Astrocyte (in vitro differentiated cells and primary cell): Measurements from ENCODE around the gene LIPH. TPM values are rescaled to one million over a fixed set of nuclear protein-coding genes. Genes with fewer than 3 reads are reported as not detected.

Source experiments
- DNase-seq: peaks from one replicate; pipeline ENCODE4 v3.0.0-alpha.2; 2010; ENCODE audit warnings: low read depth
- FAIRE-seq: peaks from 2 replicates; lab custom pipeline; 2011; peaks lifted over from hg19 to GRCh38; lab: Jason Lieb, UNC
- H2AFZ ChIP-seq: 2 replicates; pipeline ENCODE4 v1.6.0; 2012; ENCODE audit warnings: low read depth, low read length, inconsistent platforms
- H3K27ac ChIP-seq: 2 replicates; pipeline ENCODE4 v1.5.1; 2011; ENCODE audit warnings: low read depth, low read length, inconsistent platforms
- H3K27me3 ChIP-seq: 2 replicates; pipeline ENCODE4 v1.6.0; 2011; ENCODE audit warnings: low read length, inconsistent platforms; ENCODE audit not compliant: insufficient read depth
- H3K36me3 ChIP-seq: 2 replicates; pipeline ENCODE4 v1.5.1; 2011; ENCODE audit warnings: low read length, inconsistent platforms; ENCODE audit not compliant: insufficient read depth
- H3K4me1 ChIP-seq: 2 replicates; pipeline ENCODE4 v1.5.1; 2011; ENCODE audit warnings: low read length, inconsistent platforms; ENCODE audit not compliant: insufficient read depth
- H3K4me2 ChIP-seq: 2 replicates; pipeline ENCODE4 v1.6.0; 2012; ENCODE audit warnings: low read length, inconsistent platforms
- H3K4me3 ChIP-seq: 2 replicates; pipeline ENCODE4 v1.5.1; 2011; ENCODE audit warnings: low read depth, mild to moderate bottlenecking, low read length, inconsistent platforms; ENCODE audit not compliant: insufficient read depth
- H3K79me2 ChIP-seq: 2 replicates; pipeline ENCODE4 v1.6.0; 2012; ENCODE audit warnings: mild to moderate bottlenecking, low read length, inconsistent platforms; ENCODE audit not compliant: insufficient read depth
- H3K9ac ChIP-seq: 2 replicates; pipeline ENCODE4 v1.6.0; 2012; ENCODE audit warnings: mild to moderate bottlenecking, low read length, inconsistent platforms
- H3K9me3 ChIP-seq: 2 replicates; pipeline ENCODE4 v1.5.1; 2012; ENCODE audit warnings: low read depth, mild to moderate bottlenecking, low read length, inconsistent platforms; ENCODE audit not compliant: insufficient read depth
- H4K20me1 ChIP-seq: 2 replicates; pipeline ENCODE4 v1.6.0; 2012; ENCODE audit warnings: low read length, inconsistent platforms; ENCODE audit not compliant: insufficient read depth
- H3K27ac Mint-ChIP-seq: one replicate; pipeline ENCODE4 v1.8.0; 2021; ENCODE audit warnings: mild to moderate bottlenecking, mixed read lengths; ENCODE audit not compliant: unreplicated experiment
- H3K27me3 Mint-ChIP-seq: one replicate; pipeline ENCODE4 v1.8.0; 2021; ENCODE audit warnings: low read depth, mixed read lengths; ENCODE audit not compliant: unreplicated experiment
- H3K36me3 Mint-ChIP-seq: one replicate; pipeline ENCODE4 v1.8.0; 2021; ENCODE audit warnings: low read depth, mixed read lengths; ENCODE audit not compliant: unreplicated experiment
- H3K4me1 Mint-ChIP-seq: one replicate; pipeline ENCODE4 v1.8.0; 2021; ENCODE audit warnings: low read depth, mixed read lengths; ENCODE audit not compliant: unreplicated experiment
- H3K4me3 Mint-ChIP-seq: one replicate; pipeline ENCODE4 v1.8.0; 2021; ENCODE audit warnings: mild to moderate bottlenecking, moderate library complexity, mixed read lengths; ENCODE audit not compliant: unreplicated experiment
- H3K9me3 Mint-ChIP-seq: one replicate; pipeline ENCODE4 v1.8.0; 2021; ENCODE audit warnings: mild to moderate bottlenecking, mixed read lengths; ENCODE audit not compliant: unreplicated experiment
- CTCF ChIP-seq: IDR thresholded peaks from 2 replicates; pipeline ENCODE4 v1.5.1; 2011; ENCODE audit warnings: low read depth, mild to moderate bottlenecking, inconsistent platforms, low read length, moderate library complexity; ENCODE audit not compliant: insufficient read depth
- EZH2 ChIP-seq: IDR thresholded peaks from 2 replicates; pipeline ENCODE4 v1.6.1; 2012; ENCODE audit warnings: mild to moderate bottlenecking, low read length, inconsistent platforms; ENCODE audit not compliant: insufficient read depth
- total RNA-seq: library from RNA; stranded (reverse); gene quantifications from 2 replicates; pipeline ENCODE4 v1.2.1, GENCODE V29; 2021

LIPH gene
- total RNA-seq, 1 donor from 2014 or later: 6.4 TPM

- no peaks in the 10 kb centered on the region for H3K9me3 Mint-ChIP-seq
- no peak overlapping the region for H3K9ac ChIP-seq
- no peaks in the 10 kb centered on the region for H3K36me3 ChIP-seq
- no peaks in the 10 kb centered on the region for H4K20me1 ChIP-seq
- no peak overlapping the region for H3K4me2 ChIP-seq
- DNase-seq: no peak
- H3K27ac ChIP-seq: no peak overlapping the region
- H3K4me1 Mint-ChIP-seq: no peaks in the 10 kb centered on the region
- no peak overlapping the region for H3K27ac Mint-ChIP-seq
- H3K9me3 ChIP-seq: no peaks in the 10 kb centered on the region
- no peak overlapping the region for H2AFZ ChIP-seq
- no peaks in the 10 kb centered on the region for H3K27me3 ChIP-seq
- H3K36me3 Mint-ChIP-seq: peaks cover under 1% of the 10 kb centered on the region
- H3K27me3 Mint-ChIP-seq: peaks cover 3% of the 10 kb centered on the region
- TF ChIP-seq EZH2 (no peak), CTCF (no peak)
- no peaks in the 10 kb centered on the region for H3K79me2 ChIP-seq
- H3K4me1 ChIP-seq: no peaks in the 10 kb centered on the region
- H3K4me3 Mint-ChIP-seq: no peak overlapping the region
- no peak for FAIRE-seq
- no peak overlapping the region for H3K4me3 ChIP-seq
These were observed 21.5 kb downstream of the LIPH start for GRCh38 chr3:185530856-185531255.

GRCh38 chr3:185528532-185528931 is 23.9 kb downstream of the LIPH start:
- Histone ChIP-seq H3K79me2 (no peaks in the 10 kb centered on the region), H3K9ac (no peak overlapping the region), H3K27ac (no peak overlapping the region), H3K27me3 (peaks cover 5% of the 10 kb centered on the region), H3K36me3 (no peaks in the 10 kb centered on the region), H3K9me3 (no peaks in the 10 kb centered on the region), H3K4me1 (no peaks in the 10 kb centered on the region), H2AFZ (no peak overlapping the region), H4K20me1 (no peaks in the 10 kb centered on the region), H3K4me3 (no peak overlapping the region), H3K4me2 (no peak overlapping the region)
- FAIRE-seq: no peak
- Mint-ChIP-seq H3K4me3 (no peak overlapping the region), H3K27ac (no peak overlapping the region), H3K36me3 (peaks cover 2% of the 10 kb centered on the region), H3K27me3 (peaks cover 5% of the 10 kb centered on the region), H3K4me1 (no peaks in the 10 kb centered on the region), H3K9me3 (no peaks in the 10 kb centered on the region)
- no peak for DNase-seq
- TF ChIP-seq CTCF (no peak), EZH2 (no peak)

GRCh38 chr3:185527364-185527763 is 25.0 kb downstream of the LIPH start:
- Histone ChIP-seq H3K9ac (no peak overlapping the region), H2AFZ (no peak overlapping the region), H3K4me1 (no peaks in the 10 kb centered on the region), H3K4me2 (no peak overlapping the region), H3K27me3 (peaks cover 5% of the 10 kb centered on the region), H3K36me3 (no peaks in the 10 kb centered on the region), H3K4me3 (no peak overlapping the region), H3K79me2 (no peaks in the 10 kb centered on the region), H3K27ac (no peak overlapping the region), H3K9me3 (no peaks in the 10 kb centered on the region), H4K20me1 (no peaks in the 10 kb centered on the region)
- TF ChIP-seq EZH2 (no peak), CTCF (no peak)
- Mint-ChIP-seq H3K9me3 (no peaks in the 10 kb centered on the region), H3K27ac (no peak overlapping the region), H3K4me1 (no peaks in the 10 kb centered on the region), H3K27me3 (peaks cover 5% of the 10 kb centered on the region), H3K36me3 (peaks cover 2% of the 10 kb centered on the region), H3K4me3 (no peak overlapping the region)
- DNase-seq (no peak), FAIRE-seq (no peak)
